ENCODE measurements around the gene CDK2. TPM values are rescaled to one million over a fixed set of nuclear protein-coding genes. Genes with fewer than 3 reads are reported as not detected.

Gene CDK2
- polyA plus RNA-seq, 1 donor from 2014 or later = 2.6 TPM

DNA sequence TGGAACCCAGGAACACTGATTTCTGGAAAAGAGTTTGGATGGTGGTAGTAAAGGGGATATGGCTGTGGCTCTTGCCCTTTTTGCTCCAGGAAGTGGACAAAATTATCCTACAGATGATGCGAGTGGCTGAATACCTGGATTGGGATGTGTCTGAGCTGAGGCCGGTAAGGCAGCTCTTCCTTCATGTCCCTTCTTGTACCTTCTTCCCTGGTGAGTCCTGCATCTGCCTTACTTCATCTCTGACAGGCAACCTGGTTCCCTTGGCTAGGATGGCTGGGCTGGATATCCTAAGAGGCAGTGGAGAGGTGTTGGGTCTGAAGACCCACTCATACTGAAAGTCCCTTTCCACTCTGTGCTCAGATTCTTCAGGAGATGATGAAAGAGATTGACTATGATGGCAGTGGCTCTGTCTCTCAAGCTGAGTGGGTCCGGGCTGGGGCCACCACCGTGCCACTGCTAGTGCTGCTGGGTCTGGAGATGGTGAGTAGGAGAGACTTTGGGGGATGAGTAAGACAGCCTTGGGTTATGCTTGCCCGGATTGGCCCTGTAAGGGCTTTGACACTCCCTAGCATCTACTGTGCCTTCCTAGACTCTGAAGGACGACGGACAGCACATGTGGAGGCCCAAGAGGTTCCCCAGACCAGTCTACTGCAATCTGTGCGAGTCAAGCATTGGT lies 27.7 kb upstream of the CDK2 start:
- Histone ChIP-seq H3K79me2 (replicated peaks; ENCODE audit: insufficient read depth, low read length) (no peaks in the 10 kb centered on the region), H3K36me3 (ENCODE audit: insufficient read depth, low read length) (no peaks in the 10 kb centered on the region), H3K27ac (ENCODE audit: low read length) (no peak overlapping the region), H4K20me1 (ENCODE audit: insufficient read depth) (no peaks in the 10 kb centered on the region), H3F3A (ENCODE audit: insufficient read depth, low read length, poor library complexity, severe bottlenecking) (no peaks in the 10 kb centered on the region), H2AFZ (ENCODE audit: low read depth, low read length) (no peak overlapping the region), H3K27me3 (ENCODE audit: insufficient read depth, low read depth, low read length) (peaks cover 9% of the 10 kb centered on the region), H3K4me2 (ENCODE audit: low read length) (no peak overlapping the region), H3K4me3 (ENCODE audit: low read length) (no peak overlapping the region), H3K9me2 (ENCODE audit: insufficient read depth, low read length) (no peaks in the 10 kb centered on the region), H3K9me3 (ENCODE audit: low read length) (no peaks in the 10 kb centered on the region), H3K9ac (ENCODE audit: low read length) (no peak overlapping the region)
- no peak for TF ChIP-seq SMC3 (conservative IDR thresholded peaks at IDR 0.05; ENCODE audit: poor library complexity)
- TF ChIP-seq TAF1 (IDR thresholded peaks at IDR 0.05; ENCODE audit: low read depth) = no peak
- TF ChIP-seq, protein P1, sequence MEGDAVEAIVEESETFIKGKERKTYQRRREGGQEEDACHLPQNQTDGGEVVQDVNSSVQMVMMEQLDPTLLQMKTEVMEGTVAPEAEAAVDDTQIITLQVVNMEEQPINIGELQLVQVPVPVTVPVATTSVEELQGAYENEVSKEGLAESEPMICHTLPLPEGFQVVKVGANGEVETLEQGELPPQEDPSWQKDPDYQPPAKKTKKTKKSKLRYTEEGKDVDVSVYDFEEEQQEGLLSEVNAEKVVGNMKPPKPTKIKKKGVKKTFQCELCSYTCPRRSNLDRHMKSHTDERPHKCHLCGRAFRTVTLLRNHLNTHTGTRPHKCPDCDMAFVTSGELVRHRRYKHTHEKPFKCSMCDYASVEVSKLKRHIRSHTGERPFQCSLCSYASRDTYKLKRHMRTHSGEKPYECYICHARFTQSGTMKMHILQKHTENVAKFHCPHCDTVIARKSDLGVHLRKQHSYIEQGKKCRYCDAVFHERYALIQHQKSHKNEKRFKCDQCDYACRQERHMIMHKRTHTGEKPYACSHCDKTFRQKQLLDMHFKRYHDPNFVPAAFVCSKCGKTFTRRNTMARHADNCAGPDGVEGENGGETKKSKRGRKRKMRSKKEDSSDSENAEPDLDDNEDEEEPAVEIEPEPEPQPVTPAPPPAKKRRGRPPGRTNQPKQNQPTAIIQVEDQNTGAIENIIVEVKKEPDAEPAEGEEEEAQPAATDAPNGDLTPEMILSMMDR (IDR thresholded peaks at IDR 0.05; ENCODE audit: poor library complexity, severe bottlenecking) = no peak
- no peak for TF ChIP-seq EZH2 (IDR thresholded peaks at IDR 0.05; ENCODE audit: borderline replicate concordance, insufficient read depth, low read length, poor library complexity, severe bottlenecking)
- TF ChIP-seq RAD21 (conservative IDR thresholded peaks at IDR 0.05) = no peak

DNA sequence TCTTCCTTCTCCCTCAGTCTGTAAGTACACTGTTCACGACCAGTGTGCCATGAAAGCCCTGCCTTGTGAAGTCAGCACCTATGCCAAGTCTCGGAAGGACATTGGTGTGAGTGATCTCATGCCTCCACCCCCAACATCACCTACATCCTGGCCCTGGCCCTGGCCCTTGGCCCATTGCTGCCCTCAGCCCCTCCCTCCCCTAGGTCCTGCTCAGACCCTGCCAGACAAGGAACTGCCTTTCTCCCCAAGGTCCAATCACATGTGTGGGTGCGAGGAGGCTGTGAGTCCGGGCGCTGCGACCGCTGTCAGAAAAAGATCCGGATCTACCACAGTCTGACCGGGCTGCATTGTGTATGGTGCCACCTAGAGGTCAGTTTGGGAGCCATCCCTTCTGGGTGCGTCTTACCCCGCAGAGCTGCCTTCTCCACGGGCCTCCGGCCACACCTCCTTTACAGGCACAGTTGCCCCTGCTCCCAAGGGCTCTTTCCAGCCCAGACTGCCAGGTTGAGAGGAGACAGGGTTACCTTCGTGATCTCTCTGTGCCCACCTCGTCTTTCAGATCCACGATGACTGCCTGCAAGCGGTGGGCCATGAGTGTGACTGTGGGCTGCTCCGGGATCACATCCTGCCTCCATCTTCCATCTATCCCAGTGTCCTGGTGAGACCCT lies 26.4 kb upstream of the CDK2 start:
- Histone ChIP-seq H3K4me3 (ENCODE audit: low read length) (no peak overlapping the region), H3F3A (ENCODE audit: insufficient read depth, low read length, poor library complexity, severe bottlenecking) (no peaks in the 10 kb centered on the region), H3K79me2 (replicated peaks; ENCODE audit: insufficient read depth, low read length) (no peaks in the 10 kb centered on the region), H4K20me1 (ENCODE audit: insufficient read depth) (no peaks in the 10 kb centered on the region), H2AFZ (ENCODE audit: low read depth, low read length) (peak overlapping the region; percentile 8), H3K4me2 (ENCODE audit: low read length) (no peak overlapping the region), H3K9me2 (ENCODE audit: insufficient read depth, low read length) (no peaks in the 10 kb centered on the region), H3K27ac (ENCODE audit: low read length) (no peak overlapping the region), H3K36me3 (ENCODE audit: insufficient read depth, low read length) (no peaks in the 10 kb centered on the region), H3K9ac (ENCODE audit: low read length) (no peak overlapping the region), H3K9me3 (ENCODE audit: low read length) (no peaks in the 10 kb centered on the region), H3K27me3 (ENCODE audit: insufficient read depth, low read depth, low read length) (peaks cover under 1% of the 10 kb centered on the region)
- TF ChIP-seq SMC3 (conservative IDR thresholded peaks at IDR 0.05; ENCODE audit: poor library complexity) (peak; percentile 62), RAD21 (conservative IDR thresholded peaks at IDR 0.05) (peak; percentile 56), EP300 (conservative IDR thresholded peaks at IDR 0.05; ENCODE audit: poor library complexity, severe bottlenecking) (no peak)
- TF ChIP-seq, protein P1 (IDR thresholded peaks at IDR 0.05; ENCODE audit: poor library complexity, severe bottlenecking) = peak; percentile 75

DNA sequence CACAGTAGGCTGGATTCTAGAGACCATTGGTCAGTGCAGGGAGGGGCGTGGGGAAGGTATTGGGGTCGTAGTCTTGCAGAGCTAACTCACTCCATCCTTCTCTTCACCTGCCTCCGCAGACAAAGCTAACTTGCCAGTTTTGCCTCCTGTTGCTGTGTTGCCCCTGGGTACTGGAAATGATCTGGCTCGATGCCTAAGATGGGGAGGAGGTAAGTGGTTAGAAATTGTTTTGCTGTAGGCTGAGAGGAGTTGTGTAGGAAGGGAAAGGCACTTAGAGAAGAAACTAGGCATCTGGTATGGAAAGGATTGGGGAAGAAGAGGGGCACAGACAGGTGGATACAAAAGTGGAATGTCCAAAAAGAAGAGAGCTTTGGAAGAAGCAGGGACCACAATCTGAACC lies 24.6 kb upstream of the CDK2 start:
- Histone ChIP-seq H3F3A (ENCODE audit: insufficient read depth, low read length, poor library complexity, severe bottlenecking) (no peaks in the 10 kb centered on the region), H3K27me3 (ENCODE audit: insufficient read depth, low read depth, low read length) (no peaks in the 10 kb centered on the region), H3K9me3 (ENCODE audit: low read length) (no peaks in the 10 kb centered on the region), H3K4me2 (ENCODE audit: low read length) (no peak overlapping the region), H3K9ac (ENCODE audit: low read length) (no peak overlapping the region), H2AFZ (ENCODE audit: low read depth, low read length) (no peak overlapping the region), H3K36me3 (ENCODE audit: insufficient read depth, low read length) (no peaks in the 10 kb centered on the region), H3K4me3 (ENCODE audit: low read length) (no peak overlapping the region), H3K9me2 (ENCODE audit: insufficient read depth, low read length) (no peaks in the 10 kb centered on the region), H3K79me2 (replicated peaks; ENCODE audit: insufficient read depth, low read length) (no peaks in the 10 kb centered on the region), H3K27ac (ENCODE audit: low read length) (no peak overlapping the region), H4K20me1 (ENCODE audit: insufficient read depth) (no peaks in the 10 kb centered on the region)
- TF ChIP-seq RAD21 (conservative IDR thresholded peaks at IDR 0.05) (no peak), TAF1 (IDR thresholded peaks at IDR 0.05; ENCODE audit: low read depth) (no peak), POLR2AphosphoS5 (IDR thresholded peaks at IDR 0.05) (no peak), EZH2 (IDR thresholded peaks at IDR 0.05; ENCODE audit: borderline replicate concordance, insufficient read depth, low read length, poor library complexity, severe bottlenecking) (no peak), EP300 (conservative IDR thresholded peaks at IDR 0.05; ENCODE audit: poor library complexity, severe bottlenecking) (no peak), MXI1 (conservative IDR thresholded peaks at IDR 0.05; ENCODE audit: poor library complexity, severe bottlenecking) (no peak), SMC3 (conservative IDR thresholded peaks at IDR 0.05; ENCODE audit: poor library complexity) (no peak)
- TF ChIP-seq, protein P1 (IDR thresholded peaks at IDR 0.05; ENCODE audit: poor library complexity, severe bottlenecking) = no peak
- TF ChIP-seq, protein P2, sequence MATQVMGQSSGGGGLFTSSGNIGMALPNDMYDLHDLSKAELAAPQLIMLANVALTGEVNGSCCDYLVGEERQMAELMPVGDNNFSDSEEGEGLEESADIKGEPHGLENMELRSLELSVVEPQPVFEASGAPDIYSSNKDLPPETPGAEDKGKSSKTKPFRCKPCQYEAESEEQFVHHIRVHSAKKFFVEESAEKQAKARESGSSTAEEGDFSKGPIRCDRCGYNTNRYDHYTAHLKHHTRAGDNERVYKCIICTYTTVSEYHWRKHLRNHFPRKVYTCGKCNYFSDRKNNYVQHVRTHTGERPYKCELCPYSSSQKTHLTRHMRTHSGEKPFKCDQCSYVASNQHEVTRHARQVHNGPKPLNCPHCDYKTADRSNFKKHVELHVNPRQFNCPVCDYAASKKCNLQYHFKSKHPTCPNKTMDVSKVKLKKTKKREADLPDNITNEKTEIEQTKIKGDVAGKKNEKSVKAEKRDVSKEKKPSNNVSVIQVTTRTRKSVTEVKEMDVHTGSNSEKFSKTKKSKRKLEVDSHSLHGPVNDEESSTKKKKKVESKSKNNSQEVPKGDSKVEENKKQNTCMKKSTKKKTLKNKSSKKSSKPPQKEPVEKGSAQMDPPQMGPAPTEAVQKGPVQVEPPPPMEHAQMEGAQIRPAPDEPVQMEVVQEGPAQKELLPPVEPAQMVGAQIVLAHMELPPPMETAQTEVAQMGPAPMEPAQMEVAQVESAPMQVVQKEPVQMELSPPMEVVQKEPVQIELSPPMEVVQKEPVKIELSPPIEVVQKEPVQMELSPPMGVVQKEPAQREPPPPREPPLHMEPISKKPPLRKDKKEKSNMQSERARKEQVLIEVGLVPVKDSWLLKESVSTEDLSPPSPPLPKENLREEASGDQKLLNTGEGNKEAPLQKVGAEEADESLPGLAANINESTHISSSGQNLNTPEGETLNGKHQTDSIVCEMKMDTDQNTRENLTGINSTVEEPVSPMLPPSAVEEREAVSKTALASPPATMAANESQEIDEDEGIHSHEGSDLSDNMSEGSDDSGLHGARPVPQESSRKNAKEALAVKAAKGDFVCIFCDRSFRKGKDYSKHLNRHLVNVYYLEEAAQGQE (IDR thresholded peaks at IDR 0.05; ENCODE audit: borderline replicate concordance) = no peak

Data from neural cell (in vitro differentiated cells).